GM21381 (cell line): ENCODE measurements around the gene TMEM154.

Experiments
- ATAC-seq: cut with Tn5 transposase; IDR thresholded peaks from one replicate; pipeline ENCODE4 v1.9.1; 2021; ENCODE audit warnings: mild to moderate bottlenecking, moderate library complexity; ENCODE audit not compliant: unreplicated experiment

TMEM154 gene

GRCh38 chr4:152679414-152680281 is at the start of gene TMEM154:
TMEM154 (minus strand) TSS chr4:152679997; CDS start chr4:152679933, 64 bp downstream.
- ATAC-seq = peak; percentile 65

- no peak for ATAC-seq
Observed at GRCh38 chr4:152729466-152729865, 49.7 kb upstream of the TMEM154 start.

GRCh38 chr4:152728343-152728742 is 48.5 kb upstream of the TMEM154 start:
- ATAC-seq = no peak

GRCh38 chr4:152727784-152728183 is 48.0 kb upstream of the TMEM154 start:
- no peak for ATAC-seq

- ATAC-seq = no peak
Observed at GRCh38 chr4:152724494-152724893, 44.7 kb upstream of the TMEM154 start.

GRCh38 chr4:152723236-152723635 is 43.4 kb upstream of the TMEM154 start:
- ATAC-seq = no peak

- no peak for ATAC-seq
Observed at GRCh38 chr4:152719801-152720556, 40.2 kb upstream of the TMEM154 start.

- no peak for ATAC-seq
Observed at GRCh38 chr4:152719291-152719690, 39.5 kb upstream of the TMEM154 start.

- no peak for ATAC-seq
Observed at GRCh38 chr4:152715076-152715475, 35.3 kb upstream of the TMEM154 start.

GRCh38 chr4:152713951-152714705 is 34.3 kb upstream of the TMEM154 start:
- no peak for ATAC-seq

- ATAC-seq = no peak
Observed at GRCh38 chr4:152709675-152710438, 30.1 kb upstream of the TMEM154 start.

GRCh38 chr4:152708796-152709195 is 29.0 kb upstream of the TMEM154 start:
- ATAC-seq = no peak

- no peak for ATAC-seq
Observed at GRCh38 chr4:152708361-152708760, 28.6 kb upstream of the TMEM154 start.

GRCh38 chr4:152707632-152708031 is 27.8 kb upstream of the TMEM154 start:
- no peak for ATAC-seq

- no peak for ATAC-seq
Observed at GRCh38 chr4:152705903-152706302, 26.1 kb upstream of the TMEM154 start.

GRCh38 chr4:152704788-152705187 is 25.0 kb upstream of the TMEM154 start:
- no peak for ATAC-seq

- ATAC-seq = no peak
Observed at GRCh38 chr4:152700151-152700550, 20.4 kb upstream of the TMEM154 start.

- ATAC-seq = no peak
Observed at GRCh38 chr4:152699313-152699712, 19.5 kb upstream of the TMEM154 start.

- no peak for ATAC-seq
Observed at GRCh38 chr4:152698089-152698499, 18.3 kb upstream of the TMEM154 start.

GRCh38 chr4:152697284-152698088 is 17.7 kb upstream of the TMEM154 start:
- ATAC-seq = peak; percentile 41
